ENCODE data around the gene SLPI. TPM values are rescaled to one million over a fixed set of nuclear protein-coding genes. Genes with fewer than 3 reads are reported as not detected.

Gene SLPI
- total RNA-seq, 1 donor from 2014 or later = not detected

DNA sequence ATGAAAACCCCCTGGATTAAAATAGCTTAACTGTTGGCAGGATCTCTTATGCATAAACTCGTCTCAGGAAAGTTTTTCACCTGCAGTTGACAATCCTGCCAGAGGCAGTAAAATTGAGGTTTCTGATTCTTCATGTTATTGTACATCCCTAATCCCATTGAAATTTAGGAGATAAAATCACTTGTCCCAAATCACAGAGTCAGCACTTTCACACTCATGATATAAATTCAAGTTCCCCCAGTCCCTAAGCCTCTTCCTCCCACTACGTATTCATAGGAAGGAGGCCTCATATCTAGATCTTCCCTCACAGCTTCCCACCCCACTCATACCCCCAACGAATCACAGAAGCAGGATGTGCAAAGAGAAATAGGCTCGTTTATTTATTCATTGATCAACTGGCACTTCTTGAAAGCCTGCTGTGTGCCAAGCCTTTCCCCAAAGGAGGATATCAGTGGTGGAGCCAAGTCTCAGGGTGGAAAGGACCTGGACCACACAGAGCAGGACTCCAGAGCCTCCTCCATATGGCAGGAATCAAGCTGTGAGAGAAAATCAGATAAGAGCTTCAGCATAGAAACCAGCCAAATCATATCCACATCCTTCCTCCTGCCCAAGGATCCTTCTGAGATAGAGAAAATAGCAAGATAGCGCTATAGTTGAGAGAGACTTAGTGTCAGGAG, 2.3 kb downstream of the SLPI start:
- Histone ChIP-seq H3K9me3 (ENCODE audit: low read depth) (no peaks in the 10 kb centered on the region), H3K9ac (no peak overlapping the region), H3K4me1 (no peaks in the 10 kb centered on the region), H3K27ac (no peak overlapping the region), H2AFZ (replicated peaks) (no peak overlapping the region), H3K36me3 (no peaks in the 10 kb centered on the region), H3K27me3 (peaks cover 30% of the 10 kb centered on the region), H3K4me3 (no peak overlapping the region), H3F3A (ENCODE audit: low read depth) (no peaks in the 10 kb centered on the region), H4K20me1 (ENCODE audit: low read depth) (no peaks in the 10 kb centered on the region), H3K4me2 (no peak overlapping the region), H3K79me2 (ENCODE audit: low read depth) (no peaks in the 10 kb centered on the region)
- no peak overlapping the region for H3K27ac Mint-ChIP-seq
- no peaks in the 10 kb centered on the region for H3K9me3 Mint-ChIP-seq
- H3K36me3 Mint-ChIP-seq = no peaks in the 10 kb centered on the region
- no peak overlapping the region for H3K4me3 Mint-ChIP-seq
- TF ChIP-seq EZH2phosphoT487 (IDR thresholded peaks at IDR 0.05) = no peak
- TF ChIP-seq EZH2 (IDR thresholded peaks at IDR 0.05) = no peak
- no peak for TF ChIP-seq CTCF (IDR thresholded peaks at IDR 0.05)
- peaks cover 5% of the 10 kb centered on the region for H3K27me3 Mint-ChIP-seq (ENCODE audit: insufficient read depth, low read depth)
- DNase-seq (ENCODE audit: low spot score) = no peak
- H3K4me1 Mint-ChIP-seq = peaks cover 12% of the 10 kb centered on the region

DNA sequence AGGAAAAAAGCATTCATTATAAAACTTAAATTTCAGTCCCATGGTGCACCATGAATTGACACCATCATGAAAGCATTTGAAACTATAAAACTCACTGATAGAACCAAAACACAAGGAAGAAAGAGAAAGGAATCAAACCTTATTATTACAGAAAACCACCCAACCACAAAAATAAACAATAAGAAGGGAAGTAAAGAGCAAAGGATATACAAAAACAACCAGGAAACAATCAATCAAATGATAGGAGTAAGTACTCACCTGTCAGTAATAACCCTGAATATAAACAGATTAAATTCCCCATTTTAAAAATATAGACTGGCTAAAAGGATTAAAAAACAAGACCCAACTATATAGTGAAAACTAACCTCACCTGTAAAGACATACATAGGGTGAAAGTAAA, 5.8 kb downstream of the SLPI start:
- Histone ChIP-seq H2AFZ (replicated peaks) (no peak overlapping the region), H3K9me3 (ENCODE audit: low read depth) (no peaks in the 10 kb centered on the region), H3K27me3 (peaks cover 64% of the 10 kb centered on the region), H3K36me3 (no peaks in the 10 kb centered on the region), H3K79me2 (ENCODE audit: low read depth) (no peaks in the 10 kb centered on the region), H3F3A (ENCODE audit: low read depth) (no peaks in the 10 kb centered on the region), H3K27ac (no peak overlapping the region), H4K20me1 (ENCODE audit: low read depth) (no peaks in the 10 kb centered on the region), H3K4me2 (no peak overlapping the region), H3K4me1 (no peaks in the 10 kb centered on the region), H3K9ac (no peak overlapping the region), H3K4me3 (no peak overlapping the region)
- Mint-ChIP-seq H3K27ac (no peak overlapping the region), H3K9me3 (no peaks in the 10 kb centered on the region), H3K4me1 (peaks cover 3% of the 10 kb centered on the region), H3K27me3 (ENCODE audit: insufficient read depth, low read depth) (peaks cover 5% of the 10 kb centered on the region), H3K4me3 (no peak overlapping the region), H3K36me3 (no peaks in the 10 kb centered on the region)
- DNase-seq (ENCODE audit: low spot score) = no peak
- no peak for TF ChIP-seq EZH2phosphoT487 (IDR thresholded peaks at IDR 0.05)
- TF ChIP-seq CTCF (IDR thresholded peaks at IDR 0.05) = no peak
- TF ChIP-seq EZH2 (IDR thresholded peaks at IDR 0.05) = no peak

GRCh38 chr20:45247865-45248264, 6.5 kb downstream of the SLPI start:
- H3K27ac ChIP-seq = no peak overlapping the region
- no peaks in the 10 kb centered on the region for H3K9me3 ChIP-seq (ENCODE audit: low read depth)
- H3K4me3 Mint-ChIP-seq = no peak overlapping the region
- no peak overlapping the region for H3K4me3 ChIP-seq
- H3K36me3 Mint-ChIP-seq = no peaks in the 10 kb centered on the region
- no peaks in the 10 kb centered on the region for H3K4me1 ChIP-seq
- no peak overlapping the region for H3K9ac ChIP-seq
- H3K27ac Mint-ChIP-seq = no peak overlapping the region
- peaks cover 3% of the 10 kb centered on the region for H3K4me1 Mint-ChIP-seq
- no peak for TF ChIP-seq EZH2 (IDR thresholded peaks at IDR 0.05)
- TF ChIP-seq EZH2phosphoT487 (IDR thresholded peaks at IDR 0.05) = no peak
- no peak for TF ChIP-seq CTCF (IDR thresholded peaks at IDR 0.05)
- DNase-seq (ENCODE audit: low spot score) = no peak
- no peaks in the 10 kb centered on the region for H3K79me2 ChIP-seq (ENCODE audit: low read depth)
- H3K36me3 ChIP-seq = no peaks in the 10 kb centered on the region
- no peak overlapping the region for H2AFZ ChIP-seq (replicated peaks)
- H3F3A ChIP-seq (ENCODE audit: low read depth) = no peaks in the 10 kb centered on the region
- H4K20me1 ChIP-seq (ENCODE audit: low read depth) = no peaks in the 10 kb centered on the region
- peaks cover 71% of the 10 kb centered on the region for H3K27me3 ChIP-seq
- peaks cover 2% of the 10 kb centered on the region for H3K27me3 Mint-ChIP-seq (ENCODE audit: insufficient read depth, low read depth)
- H3K9me3 Mint-ChIP-seq = no peaks in the 10 kb centered on the region
- no peak overlapping the region for H3K4me2 ChIP-seq

Data from neural progenitor cell (in vitro differentiated cells).